ENCODE results near the gene CEP72. TPM values are rescaled to one million over a fixed set of nuclear protein-coding genes. Genes with fewer than 3 reads are reported as not detected.

The CEP72 gene
- total RNA-seq, 1 donor from 2014 or later: 27.2 TPM

- H3K4me1 Mint-ChIP-seq: no peaks in the 10 kb centered on the region
- peaks cover 8% of the 10 kb centered on the region for H3K36me3 Mint-ChIP-seq (ENCODE audit: low read depth)
- no peak for TF ChIP-seq CTCF (conservative IDR thresholded peaks at IDR 0.05)
- no peak for DNase-seq (ENCODE audit: low read depth, low spot score)
- H3K9me3 Mint-ChIP-seq: no peaks in the 10 kb centered on the region
- no peak overlapping the region for H3K4me3 Mint-ChIP-seq
- H3K27me3 Mint-ChIP-seq (ENCODE audit: low read depth): no peaks in the 10 kb centered on the region
- no peak overlapping the region for H3K27ac Mint-ChIP-seq (ENCODE audit: unreplicated experiment)
These were observed 35.6 kb downstream of the CEP72 start for GRCh38 chr5:647727-648126.

- Mint-ChIP-seq H3K27ac (ENCODE audit: unreplicated experiment) (no peak overlapping the region), H3K36me3 (ENCODE audit: low read depth) (peaks cover 32% of the 10 kb centered on the region), H3K4me3 (no peak overlapping the region), H3K4me1 (no peaks in the 10 kb centered on the region), H3K9me3 (no peaks in the 10 kb centered on the region), H3K27me3 (ENCODE audit: low read depth) (no peaks in the 10 kb centered on the region)
- DNase-seq (ENCODE audit: low read depth, low spot score): no peak
- no peak for TF ChIP-seq CTCF (conservative IDR thresholded peaks at IDR 0.05)
These were observed 39.3 kb downstream of the CEP72 start for GRCh38 chr5:651296-652022.

GRCh38 chr5:652023-652515, 39.9 kb downstream of the CEP72 start:
- Mint-ChIP-seq H3K4me1 (no peaks in the 10 kb centered on the region), H3K27me3 (ENCODE audit: low read depth) (no peaks in the 10 kb centered on the region), H3K9me3 (no peaks in the 10 kb centered on the region), H3K4me3 (no peak overlapping the region), H3K36me3 (ENCODE audit: low read depth) (peaks cover 30% of the 10 kb centered on the region), H3K27ac (ENCODE audit: unreplicated experiment) (no peak overlapping the region)
- no peak for DNase-seq (ENCODE audit: low read depth, low spot score)
- TF ChIP-seq CTCF (conservative IDR thresholded peaks at IDR 0.05): no peak

- H3K36me3 Mint-ChIP-seq (ENCODE audit: low read depth): peaks cover 33% of the 10 kb centered on the region
- no peak for TF ChIP-seq CTCF (conservative IDR thresholded peaks at IDR 0.05)
- H3K4me1 Mint-ChIP-seq: no peaks in the 10 kb centered on the region
- DNase-seq (ENCODE audit: low read depth, low spot score): no peak
- no peaks in the 10 kb centered on the region for H3K27me3 Mint-ChIP-seq (ENCODE audit: low read depth)
- H3K27ac Mint-ChIP-seq (ENCODE audit: unreplicated experiment): no peak overlapping the region
- H3K4me3 Mint-ChIP-seq: no peak overlapping the region
- H3K9me3 Mint-ChIP-seq: no peaks in the 10 kb centered on the region
These were observed 40.7 kb downstream of the CEP72 start for GRCh38 chr5:652773-653350.

GRCh38 chr5:654071-654778, 42.1 kb downstream of the CEP72 start:
- no peak overlapping the region for H3K4me3 Mint-ChIP-seq
- no peak for TF ChIP-seq CTCF (conservative IDR thresholded peaks at IDR 0.05)
- no peaks in the 10 kb centered on the region for H3K9me3 Mint-ChIP-seq
- H3K27me3 Mint-ChIP-seq (ENCODE audit: low read depth): no peaks in the 10 kb centered on the region
- no peak for DNase-seq (ENCODE audit: low read depth, low spot score)
- no peak overlapping the region for H3K27ac Mint-ChIP-seq (ENCODE audit: unreplicated experiment)
- H3K4me1 Mint-ChIP-seq: no peaks in the 10 kb centered on the region
- H3K36me3 Mint-ChIP-seq (ENCODE audit: low read depth): peaks cover 42% of the 10 kb centered on the region
